Ovary (tissue), 9 donors: ENCODE measurements around the gene ADD1. TPM values are rescaled to one million over a fixed set of nuclear protein-coding genes. Genes with fewer than 3 reads are reported as not detected.

Experiments used
- DNase-seq, 5 donors: peaks; one replicate each; pipeline ENCODE4 v3.0.0-alpha.2; 2019 to 2020
- H3K27ac ChIP-seq, 2 donors: fragments of 200-600 bp; one replicate each; pipeline versions ENCODE4 v1.5.1 to v1.8.0; 2019 to 2022
- H3K27me3 ChIP-seq: fragments of 200-600 bp; one replicate; pipeline ENCODE4 v1.8.0; 2022
- H3K36me3 ChIP-seq: fragments of 200-600 bp; sonication (generic); one replicate; pipeline ENCODE4 v1.5.1; 2019
- H3K4me1 ChIP-seq: one replicate; pipeline ENCODE4 v1.8.1; 2013; ENCODE audit warnings: mild to moderate bottlenecking, moderate library complexity; ENCODE audit not compliant: insufficient read depth
- H3K4me3 ChIP-seq: fragments of 200-600 bp; sonication (generic); one replicate; pipeline ENCODE4 v1.5.1; 2017
- H3K9me3 ChIP-seq, 2 donors: fragments of 200-600 bp in 1 of 2; sonication (generic) in 1 of 2; one replicate each; pipeline versions ENCODE4 v1.5.1 to v1.8.1; 2013 to 2019; ENCODE audit warnings: mild to moderate bottlenecking in 1 of 2, moderate library complexity in 1 of 2
- CTCF ChIP-seq, 3 donors: fragments of 450-650 bp in 2 of 3; fragments of 200-600 bp in 1 of 3; IDR thresholded peaks; one replicate each; pipeline versions ENCODE4 v1.5.1 to v1.8.0; 2016 to 2022; ENCODE audit warnings: antibody characterized with exemption in 3 of 3, mild to moderate bottlenecking in 1 of 3
- EP300 ChIP-seq: sonication (generic); formaldehyde crosslinking; IDR thresholded peaks from one replicate; pipeline ENCODE4 v1.6.1; 2017; ENCODE audit warnings: antibody characterized with exemption
- POLR2A ChIP-seq: fragments of 450-650 bp; IDR thresholded peaks from one replicate; pipeline ENCODE4 v1.6.1; 2017; ENCODE audit warnings: antibody characterized with exemption, mild to moderate bottlenecking, moderate library complexity
- WGBS, 3 donors: extraction: QIAGEN DNeasy Blood & Tissue Kit in 1 of 3; methylation state at CpG; one replicate each; pipeline versions ENCODE4 v1.1.5 to v1.1.7; 2013 to 2017; 5-methylcytosine and 5-hydroxymethylcytosine counted together
- intact Hi-C, 4 donors: fragments of 100-400 bp; cut with DNase I; formaldehyde crosslinking; loops; one replicate each; pipeline versions ENCODE4 v1.11.0 to v1.15.1; 2022 to 2023
- polyA plus RNA-seq, 2 donors: library from polyadenylated mRNA; stranded (reverse); fragments of 200-250 nt in 1 of 2; fragments of 350-450 nt in 1 of 2; fragmentation: Illumina TruSeq in 1 of 2; extraction: RNeasy Lipid Tissue Mini Kit (QIAGEN cat#74804) in 1 of 2; gene quantifications; one replicate each; pipeline ENCODE4 v1.2.3, GENCODE V29; 2013 to 2014
- total RNA-seq, 7 donors: library from RNA; depleted of rRNA in 2 of 7; stranded (reverse); fragments of >200 nt in 2 of 7; fragmentation: NEBNext Ultra II Directional in 3 of 7; extraction: Animal tissue kit (Norgen Biotek cat#: 25700) in 3 of 7; gene quantifications; one replicate each; pipeline versions ENCODE4 v1.1.0 to v1.2.4, GENCODE V29; 2016 to 2023
- donor health status: DM: no; HTN: no; CAD: no; lungs with moderate emphysema.
- donor health status: DM: no; HTN: no; CAD: no.
- donor health status: Bipolar disorder and iron deficiency.
- donor health status: DM: yes; HTN: yes; CAD: no.
- donor health status: DM: no; HTN: no; CAD: no.
- donor health status: DM: yes; HTN: yes; CAD: no.

ADD1 gene
- total and polyA plus RNA-seq, 9 donors, result 166 to 447 (median 365) TPM

- TF ChIP-seq POLR2A (no peak), EP300 (no peak)
Measured at GRCh38 chr4:2902126-2902525, 58.5 kb downstream of the ADD1 start.

DNA sequence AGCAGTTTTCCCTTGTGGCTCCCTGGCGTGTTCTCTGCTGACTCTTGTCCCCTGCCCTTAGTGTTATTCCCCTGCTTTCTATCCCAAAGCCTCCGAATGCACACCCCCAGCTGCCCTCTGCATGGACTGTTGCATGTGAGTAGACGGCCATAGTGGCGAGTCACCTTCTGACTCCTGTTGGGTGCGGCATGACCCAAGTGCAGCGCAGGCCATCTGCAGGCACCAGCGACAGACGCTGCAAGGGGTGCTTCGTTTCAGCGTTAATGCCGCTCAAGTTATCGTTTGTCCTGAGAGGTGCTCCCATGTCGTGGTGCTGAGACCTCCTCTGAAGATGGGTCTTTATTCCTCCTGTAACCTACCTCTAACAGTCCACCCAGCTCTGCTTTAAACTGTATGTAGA, 61.9 kb downstream of the ADD1 start:
- Histone ChIP-seq H3K27ac (no peak overlapping the region), H3K27me3 (no peaks in the 10 kb centered on the region), H3K36me3 (no peaks in the 10 kb centered on the region), H3K4me3 (no peak overlapping the region), H3K9me3 (no peaks in the 10 kb centered on the region), H3K4me1 (no peaks in the 10 kb centered on the region)
- DNase-seq, result no peak
- 85 to 91% (median 90%) methylated on average over 13 of the region's 13 CpGs for WGBS, 3 donors
- TF ChIP-seq POLR2A (no peak), EP300 (no peak), CTCF (IDR thresholded peaks at IDR 0.05) (no peak)
- intact Hi-C loops, result no loop called here

More at GRCh38 chr4:2902126-2902525, 58.5 kb downstream of the ADD1 start:
- Histone ChIP-seq H3K27me3 (no peaks in the 10 kb centered on the region), H3K4me3 (no peak overlapping the region), H3K27ac (no peak overlapping the region), H3K4me1 (no peaks in the 10 kb centered on the region), H3K36me3 (no peaks in the 10 kb centered on the region), H3K9me3 (no peaks in the 10 kb centered on the region)
- 18 to 36% (median 24%) methylated on average over 2 of the region's 2 CpGs for WGBS, 3 donors
- intact Hi-C loops, result no loop called here
- no peak for DNase-seq

DNA sequence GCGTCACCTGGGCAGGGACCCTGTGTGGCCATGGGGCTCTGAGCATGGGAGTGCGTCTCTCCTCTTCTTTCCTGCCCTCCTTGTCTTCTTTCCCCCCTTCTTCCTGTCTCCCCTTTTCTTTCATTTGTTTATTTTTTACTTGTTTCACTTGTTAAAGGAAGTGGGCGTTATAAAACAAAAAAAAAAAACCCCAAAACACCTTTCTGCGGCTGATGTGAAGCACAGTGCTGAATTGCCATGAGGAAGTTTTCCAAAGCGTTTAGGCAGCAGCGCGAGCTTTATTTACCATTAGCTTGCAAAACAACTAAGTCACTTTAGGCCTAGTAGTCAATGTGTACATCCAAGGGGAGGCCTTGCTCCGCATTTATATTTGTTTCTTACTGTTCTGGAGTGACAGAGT, 62.6 kb downstream of the ADD1 start:
- no peak overlapping the region for H3K4me3 ChIP-seq
- H3K4me1 ChIP-seq, result no peaks in the 10 kb centered on the region
- H3K27ac ChIP-seq, result no peak overlapping the region
- 78 to 85% (median 79%) methylated on average over 8 of the region's 8 CpGs for WGBS, 3 donors
- no peaks in the 10 kb centered on the region for H3K36me3 ChIP-seq
- no peak for DNase-seq
- intact Hi-C loops, result no loop called here
- no peaks in the 10 kb centered on the region for H3K27me3 ChIP-seq
- TF ChIP-seq POLR2A (no peak), CTCF (IDR thresholded peaks at IDR 0.05) (no peak), EP300 (no peak)
- H3K9me3 ChIP-seq, result no peaks in the 10 kb centered on the region

DNA sequence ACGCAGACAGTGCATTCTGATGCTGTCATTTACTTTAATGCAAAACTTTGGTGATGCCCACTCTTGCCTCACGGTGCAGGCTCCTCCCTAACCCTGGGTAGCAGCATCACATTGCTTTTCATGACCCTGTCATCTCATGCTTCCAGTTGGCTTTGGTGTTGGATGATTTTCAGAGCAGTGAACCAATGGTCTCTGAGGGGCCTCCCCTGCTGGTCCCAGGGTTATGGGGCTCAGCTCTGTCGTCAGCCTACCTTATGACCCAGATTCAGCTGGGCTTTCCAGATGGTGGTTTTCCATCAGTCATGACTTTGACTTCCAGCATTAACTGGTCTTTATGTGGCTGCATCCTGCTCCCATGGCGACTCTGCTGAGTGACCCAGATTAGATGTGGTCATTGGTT, 63.6 kb downstream of the ADD1 start:
- Histone ChIP-seq H3K4me3 (no peak overlapping the region), H3K36me3 (no peaks in the 10 kb centered on the region), H3K27me3 (no peaks in the 10 kb centered on the region), H3K27ac (no peak overlapping the region), H3K9me3 (no peaks in the 10 kb centered on the region), H3K4me1 (no peaks in the 10 kb centered on the region)
- intact Hi-C loops, result no loop called here
- DNase-seq, result no peak
- TF ChIP-seq POLR2A (no peak), CTCF (IDR thresholded peaks at IDR 0.05) (no peak), EP300 (no peak)
- WGBS, 3 donors, result 79 to 94% (median 85%) methylated on average over 4 of the region's 4 CpGs

DNA sequence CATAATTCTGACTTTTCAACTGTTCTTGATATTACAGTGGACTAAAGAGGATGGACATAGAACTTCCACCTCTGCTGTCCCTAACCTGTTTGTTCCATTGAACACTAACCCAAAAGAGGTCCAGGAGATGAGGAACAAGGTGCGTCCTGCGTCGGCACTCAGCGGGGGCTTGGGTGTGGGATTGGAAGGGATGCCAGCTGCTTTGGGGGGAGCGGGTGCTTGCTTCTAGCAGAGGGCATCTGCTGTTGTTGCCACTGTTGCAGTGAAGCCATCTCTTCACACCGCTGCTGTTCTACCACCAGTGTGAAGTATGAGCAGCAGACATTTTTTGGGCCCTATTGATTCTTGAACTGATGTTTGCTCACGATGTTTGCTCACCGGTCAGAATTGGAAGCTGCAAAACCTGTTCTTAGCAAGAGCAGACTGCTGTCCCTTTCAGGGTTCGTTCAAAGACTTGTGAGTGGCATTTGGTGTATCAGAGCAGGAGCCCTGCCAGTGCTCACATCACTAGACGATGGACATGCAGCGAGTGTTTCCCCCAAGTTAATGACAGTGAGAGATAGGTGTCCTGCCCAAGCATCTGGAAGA, 64.2 kb downstream of the ADD1 start:
- TF ChIP-seq EP300, result no peak
- no peak for TF ChIP-seq POLR2A
- no peak for TF ChIP-seq CTCF (IDR thresholded peaks at IDR 0.05)
- no peaks in the 10 kb centered on the region for H3K4me1 ChIP-seq
- no peak overlapping the region for H3K4me3 ChIP-seq
- no peaks in the 10 kb centered on the region for H3K36me3 ChIP-seq
- H3K27me3 ChIP-seq, result no peaks in the 10 kb centered on the region
- no peak overlapping the region for H3K27ac ChIP-seq
- intact Hi-C loops, result no loop called here
- WGBS, 3 donors, result 90 to 92% (median 91%) methylated on average over 11 of the region's 11 CpGs
- DNase-seq, result no peak
- H3K9me3 ChIP-seq, result no peaks in the 10 kb centered on the region
